Activated CD4-positive, alpha-beta T cell treated with anti-CD3 and anti-CD28 coated beads, Interleukin-2, amount 50 U/mL, for 1 hour (primary cell): Measurements from ENCODE around the gene ABCA7.

Experiments used
- DNase-seq: peaks from one replicate; pipeline ENCODE4 v3.0.0-alpha.2; 2020

Gene ABCA7

DNA sequence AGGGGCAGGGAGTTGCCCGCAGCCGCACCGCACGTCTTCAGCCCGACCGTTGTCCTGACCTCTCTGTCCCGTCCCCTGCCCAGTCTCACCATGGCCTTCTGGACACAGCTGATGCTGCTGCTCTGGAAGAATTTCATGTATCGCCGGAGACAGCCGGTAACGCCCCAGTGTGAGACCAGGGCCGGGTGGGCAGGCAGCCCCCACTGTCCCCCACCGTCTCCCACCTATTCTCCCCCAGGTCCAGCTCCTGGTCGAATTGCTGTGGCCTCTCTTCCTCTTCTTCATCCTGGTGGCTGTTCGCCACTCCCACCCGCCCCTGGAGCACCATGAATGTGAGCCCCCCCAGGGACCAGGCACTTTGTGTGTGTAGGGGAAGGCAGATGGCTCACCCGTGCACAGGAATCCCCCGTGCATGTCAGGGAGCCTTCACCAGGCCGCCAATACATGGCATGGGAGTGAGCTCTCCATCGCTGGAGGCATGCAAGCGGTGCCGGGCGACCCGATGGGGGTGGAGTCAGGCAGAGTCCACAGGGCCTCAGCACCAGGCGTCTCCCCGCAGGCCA, 1.4 kb downstream of the ABCA7 start:
- no peak for DNase-seq

GRCh38 chr19:1041835-1042685, 2.2 kb downstream of the ABCA7 start:
- no peak for DNase-seq

GRCh38 chr19:1042689-1043511, 3.0 kb downstream of the ABCA7 start:
- DNase-seq = no peak

DNA sequence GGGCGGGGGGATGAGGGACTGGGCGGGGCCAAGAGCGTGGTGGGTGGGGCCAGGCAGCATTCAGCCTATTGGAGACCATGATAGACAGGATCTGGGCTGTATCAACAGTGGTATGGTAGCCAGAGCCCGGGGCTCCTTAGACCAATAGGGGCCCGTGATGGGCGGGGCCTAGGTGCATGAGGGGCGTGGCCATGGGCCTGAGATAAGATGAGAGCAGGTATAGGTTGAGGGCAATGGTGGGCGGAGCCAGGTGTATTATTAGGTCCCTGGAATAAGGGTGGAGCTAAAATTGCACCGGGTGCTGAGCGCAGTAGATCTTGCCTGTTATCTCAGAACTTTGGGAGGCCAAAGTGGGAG, 5.3 kb downstream of the ABCA7 start:
- DNase-seq = peak; percentile 76

- DNase-seq = no peak
Measured at GRCh38 chr19:1046117-1046626, 6.3 kb downstream of the ABCA7 start.

- no peak for DNase-seq
Measured at GRCh38 chr19:1046836-1047695, 7.2 kb downstream of the ABCA7 start.

DNA sequence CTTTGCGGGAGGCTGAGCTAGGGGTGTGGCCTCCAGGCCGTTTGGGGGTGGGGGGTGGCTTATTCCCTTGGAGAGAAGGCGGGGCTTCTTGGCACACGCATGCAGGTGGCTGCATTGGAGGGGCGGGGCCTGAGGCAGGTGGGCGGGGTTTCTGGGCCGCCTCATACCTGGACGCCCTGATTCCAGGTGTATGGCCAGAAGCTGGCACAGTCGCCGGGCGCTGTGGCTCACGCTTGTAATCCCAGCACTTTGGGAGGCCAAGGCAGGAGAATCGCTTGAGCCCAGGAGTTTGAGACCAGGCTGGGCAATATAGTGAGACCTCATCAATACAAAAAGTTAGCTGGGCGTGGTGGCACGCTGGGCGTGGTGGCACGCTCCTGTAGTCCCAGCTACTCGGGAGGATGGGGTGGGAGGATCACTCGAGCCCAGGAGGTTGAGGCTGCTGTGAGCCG, 7.8 kb downstream of the ABCA7 start:
- DNase-seq = no peak

DNA sequence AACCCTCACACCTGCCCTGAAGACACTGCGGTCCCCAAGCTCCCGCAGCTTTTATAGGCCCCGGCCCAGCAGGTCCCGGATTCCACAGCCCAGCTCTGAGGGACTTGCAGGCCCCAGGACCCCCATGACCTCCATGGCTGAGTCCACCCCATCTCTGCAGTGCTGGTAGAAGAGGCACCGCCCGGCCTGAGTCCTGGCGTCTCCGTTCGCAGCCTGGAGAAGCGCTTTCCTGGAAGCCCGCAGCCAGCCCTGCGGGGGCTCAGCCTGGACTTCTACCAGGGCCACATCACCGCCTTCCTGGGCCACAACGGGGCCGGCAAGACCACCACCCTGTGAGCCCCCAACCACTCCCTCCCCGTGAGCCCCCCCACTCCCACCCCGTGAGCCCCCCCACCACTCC, 9.2 kb downstream of the ABCA7 start:
- DNase-seq = no peak

DNA sequence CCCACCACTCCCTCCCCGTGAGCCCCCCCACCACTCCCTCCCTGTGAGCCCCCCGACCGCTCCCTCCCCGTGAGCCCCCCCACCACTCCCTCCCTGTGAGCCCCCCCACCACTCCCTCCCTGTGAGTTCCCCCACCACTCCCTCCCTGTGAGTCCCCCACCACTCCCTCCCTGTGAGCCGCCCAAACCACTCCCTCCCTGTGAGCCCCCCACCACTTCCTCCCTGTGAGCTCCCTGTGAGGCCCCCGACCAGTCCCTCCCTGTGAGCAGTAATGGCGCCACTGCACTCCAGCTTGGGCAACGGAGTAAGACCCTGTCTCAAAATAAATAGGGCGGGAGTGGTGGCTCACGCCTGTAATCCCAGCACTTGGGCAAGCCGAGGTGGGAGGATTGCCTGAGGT, 9.9 kb downstream of the ABCA7 start:
- DNase-seq = no peak

GRCh38 chr19:1050989-1051788, 11.3 kb downstream of the ABCA7 start:
- no peak for DNase-seq

GRCh38 chr19:1051791-1052190, 11.9 kb downstream of the ABCA7 start:
- DNase-seq = no peak

- no peak for DNase-seq
Measured at GRCh38 chr19:1052349-1052975, 12.6 kb downstream of the ABCA7 start.

GRCh38 chr19:1053176-1054101, 13.5 kb downstream of the ABCA7 start:
- no peak for DNase-seq

- DNase-seq = no peak
Measured at GRCh38 chr19:1054102-1055027, 14.5 kb downstream of the ABCA7 start.

- DNase-seq = no peak
Measured at GRCh38 chr19:1055028-1055425, 15.1 kb downstream of the ABCA7 start.

DNA sequence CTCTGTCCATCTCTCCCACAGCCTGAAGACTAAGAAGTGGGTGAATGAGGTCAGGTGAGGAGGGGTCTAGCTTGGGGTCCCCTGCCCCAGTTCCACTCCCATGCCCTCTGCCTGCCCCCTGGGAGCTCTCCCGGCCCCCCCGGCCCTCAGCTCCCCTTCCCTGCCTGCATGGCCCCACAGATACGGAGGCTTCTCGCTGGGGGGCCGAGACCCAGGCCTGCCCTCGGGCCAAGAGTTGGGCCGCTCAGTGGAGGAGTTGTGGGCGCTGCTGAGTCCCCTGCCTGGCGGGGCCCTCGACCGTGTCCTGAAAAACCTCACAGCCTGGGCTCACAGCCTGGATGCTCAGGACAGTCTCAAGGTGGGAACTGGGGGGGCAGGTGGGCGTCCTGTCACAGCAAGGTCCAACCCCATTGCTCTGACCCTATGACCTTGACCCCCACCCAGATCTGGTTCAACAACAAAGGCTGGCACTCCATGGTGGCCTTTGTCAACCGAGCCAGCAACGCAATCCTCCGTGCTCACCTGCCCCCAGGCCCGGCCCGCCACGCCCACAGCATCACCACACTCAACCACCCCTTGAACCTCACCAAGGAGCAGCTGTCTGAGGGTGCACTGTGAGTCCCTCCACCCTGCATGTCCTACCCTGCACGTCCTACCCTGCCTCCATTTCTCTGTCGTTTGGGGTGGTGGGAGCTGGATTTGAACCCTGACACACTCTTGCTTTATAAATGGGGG, 16.1 kb downstream of the ABCA7 start:
- no peak for DNase-seq

GRCh38 chr19:1057176-1057855, 17.4 kb downstream of the ABCA7 start:
- DNase-seq = peak; percentile 53

- no peak for DNase-seq
Measured at GRCh38 chr19:1058112-1058511, 18.2 kb downstream of the ABCA7 start.
